Esophagus muscularis mucosa (tissue), 3 donors: Measurements from ENCODE around the gene NKAIN2.

Experiments used
- CTCF ChIP-seq, 3 experiments: fragments of 200-600 bp in 2 of 3; fragments of 450-650 bp in 1 of 3; sonication (generic) in 2 of 3; IDR thresholded peaks; one replicate each; pipeline ENCODE4 v1.5.1; 2017 to 2019; ENCODE audit warnings: antibody characterized with exemption in 3 of 3, mild to moderate bottlenecking in 2 of 3, moderate library complexity in 1 of 3
- POLR2A ChIP-seq: fragments of 450-650 bp; IDR thresholded peaks from one replicate; pipeline ENCODE4 v1.6.1; 2017; ENCODE audit warnings: antibody characterized with exemption, moderate library complexity, mild to moderate bottlenecking, low read depth
- POLR2AphosphoS5 ChIP-seq, 2 donors: sonication (generic); formaldehyde crosslinking; IDR thresholded peaks; one replicate each; pipeline ENCODE4 v1.6.1; 2017; ENCODE audit warnings: antibody characterized with exemption in 2 of 2

DNA sequence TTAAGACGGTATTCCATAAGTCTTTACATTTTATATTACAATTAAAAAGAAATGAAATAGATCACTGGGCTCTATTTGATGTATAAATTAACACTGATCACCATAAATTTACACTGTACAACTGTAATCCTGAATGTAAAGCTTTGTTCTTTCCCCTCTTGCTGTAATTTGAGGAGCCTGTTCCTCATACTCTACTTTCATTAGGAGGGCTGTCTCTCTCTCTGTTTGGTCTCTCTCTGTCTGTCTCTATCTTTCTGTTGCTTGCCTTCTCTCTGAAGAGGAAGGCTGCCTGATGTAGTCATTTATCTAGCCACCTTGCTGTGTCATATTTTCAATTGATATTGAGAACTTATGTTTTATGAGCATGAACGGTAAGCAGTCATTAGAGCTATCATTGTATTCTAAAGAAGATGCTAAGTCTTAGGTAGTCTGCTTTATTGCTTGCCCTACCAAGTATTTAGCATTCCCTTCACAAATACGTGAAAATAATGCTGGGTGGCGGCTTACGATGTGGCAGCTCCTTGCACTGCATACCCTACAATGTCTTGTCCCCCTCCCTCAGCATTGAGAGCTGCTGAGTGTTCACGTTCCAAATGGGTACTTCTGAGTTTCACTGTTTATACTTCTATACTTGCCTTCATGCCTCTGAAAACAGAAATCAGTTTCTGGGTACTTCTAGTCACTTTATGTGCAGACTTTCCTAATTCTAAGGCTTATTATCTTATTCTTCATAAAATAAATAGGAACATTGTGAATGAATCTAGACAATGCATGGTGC, 205.5 kb downstream of the NKAIN2 start:
- no peak for TF ChIP-seq CTCF (IDR thresholded peaks at IDR 0.05)
- TF ChIP-seq POLR2A = no peak
- TF ChIP-seq POLR2AphosphoS5 (IDR thresholded peaks at IDR 0.05) = no peak
